Fibroblast of lung (primary cell): ENCODE measurements around the gene IBTK.
"Not testable (repeated sequence)": the region's sequence is repeated elsewhere in the genome, so short reads cannot be mapped to it uniquely, and the experiment has no call there.

Experiments used
- EZH2 ChIP-seq: IDR thresholded peaks from 2 replicates; pipeline ENCODE4 v1.5.1; 2012; ENCODE audit warnings: low read length, control low read depth, mild to moderate bottlenecking; ENCODE audit errors: missing control alignments
- TF ChIP-seq, protein P1 (sequence below), 2 donors: IDR thresholded peaks in 1 of 2; conservative IDR thresholded peaks in 1 of 2; 1 replicate in 1 of 2; 2 replicates in 1 of 2; pipeline ENCODE4 v1.5.1; 2011 to 2012; ENCODE audit warnings: low read length in 2 of 2, control low read depth in 1 of 2, inconsistent platforms in 1 of 2, low read depth in 1 of 2, mild to moderate bottlenecking in 1 of 2

DNA sequence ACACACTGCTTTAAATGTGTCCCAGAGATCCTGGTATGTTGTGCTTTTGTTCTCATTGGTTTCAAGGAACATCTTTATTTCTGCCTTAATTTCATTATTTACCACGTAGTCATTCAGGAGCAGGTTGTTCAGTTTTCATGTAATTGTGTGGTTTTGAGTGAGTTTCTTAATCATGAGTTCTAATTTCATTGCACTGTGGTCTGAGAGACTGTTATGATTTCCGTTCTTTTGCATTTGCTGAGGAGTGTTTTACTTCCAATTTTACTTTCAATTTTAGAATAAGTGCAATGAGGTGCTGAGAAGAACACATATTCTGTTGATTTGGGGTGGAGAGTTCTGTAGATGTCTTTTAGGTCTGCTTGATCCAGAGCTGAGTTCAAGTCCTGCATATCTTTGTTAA is 34.0 kb upstream of the IBTK start:
- TF ChIP-seq, protein P1, sequence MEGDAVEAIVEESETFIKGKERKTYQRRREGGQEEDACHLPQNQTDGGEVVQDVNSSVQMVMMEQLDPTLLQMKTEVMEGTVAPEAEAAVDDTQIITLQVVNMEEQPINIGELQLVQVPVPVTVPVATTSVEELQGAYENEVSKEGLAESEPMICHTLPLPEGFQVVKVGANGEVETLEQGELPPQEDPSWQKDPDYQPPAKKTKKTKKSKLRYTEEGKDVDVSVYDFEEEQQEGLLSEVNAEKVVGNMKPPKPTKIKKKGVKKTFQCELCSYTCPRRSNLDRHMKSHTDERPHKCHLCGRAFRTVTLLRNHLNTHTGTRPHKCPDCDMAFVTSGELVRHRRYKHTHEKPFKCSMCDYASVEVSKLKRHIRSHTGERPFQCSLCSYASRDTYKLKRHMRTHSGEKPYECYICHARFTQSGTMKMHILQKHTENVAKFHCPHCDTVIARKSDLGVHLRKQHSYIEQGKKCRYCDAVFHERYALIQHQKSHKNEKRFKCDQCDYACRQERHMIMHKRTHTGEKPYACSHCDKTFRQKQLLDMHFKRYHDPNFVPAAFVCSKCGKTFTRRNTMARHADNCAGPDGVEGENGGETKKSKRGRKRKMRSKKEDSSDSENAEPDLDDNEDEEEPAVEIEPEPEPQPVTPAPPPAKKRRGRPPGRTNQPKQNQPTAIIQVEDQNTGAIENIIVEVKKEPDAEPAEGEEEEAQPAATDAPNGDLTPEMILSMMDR (conservative IDR thresholded peaks at IDR 0.05 in 1 of 2, IDR thresholded peaks at IDR 0.05 in 1 of 2; ENCODE audit: low read depth in 1 of 2, low read length in 2 of 2), result not testable (repeated sequence)
- not testable (repeated sequence) for TF ChIP-seq EZH2
